Liver (tissue), 9 donors: ENCODE measurements around the gene PLCD1. TPM values are rescaled to one million over a fixed set of nuclear protein-coding genes. Genes with fewer than 3 reads are reported as not detected.
A peak's percentile ranks its signal among the peaks of the same experiment; 100 is the strongest.

Experiments
- DNase-seq: peaks from one replicate; pipeline ENCODE4 v3.0.0-alpha.2; 2017; ENCODE audit warnings: low spot score
- H3K27ac ChIP-seq, 2 donors: one replicate each; pipeline ENCODE4 v1.7.0; 2013; ENCODE audit warnings: inconsistent platforms in 2 of 2, low read length in 2 of 2, control low read depth in 1 of 2, low read depth in 1 of 2, mild to moderate bottlenecking in 1 of 2
- H3K27me3 ChIP-seq, 4 donors: one replicate each; pipeline versions ENCODE4 v1.6.1 to v1.7.0; 2013; ENCODE audit warnings: low read length in 3 of 4, inconsistent platforms in 1 of 4, mild to moderate bottlenecking in 1 of 4, moderate library complexity in 1 of 4; ENCODE audit not compliant: control insufficient read depth in 4 of 4, insufficient read depth in 4 of 4
- H3K36me3 ChIP-seq, 4 donors: one replicate each; pipeline versions ENCODE4 v1.6.1 to v1.7.0; 2013; ENCODE audit warnings: low read length in 3 of 4, mild to moderate bottlenecking in 3 of 4, low read depth in 1 of 4, moderate library complexity in 1 of 4; ENCODE audit not compliant: control insufficient read depth in 4 of 4, insufficient read depth in 3 of 4
- H3K4me1 ChIP-seq, 4 donors: one replicate each; pipeline versions ENCODE4 v1.6.1 to v1.7.0; 2013; ENCODE audit warnings: low read length in 3 of 4, mild to moderate bottlenecking in 3 of 4, moderate library complexity in 1 of 4; ENCODE audit not compliant: control insufficient read depth in 4 of 4, insufficient read depth in 4 of 4
- H3K4me3 ChIP-seq, 3 donors: one replicate each; pipeline versions ENCODE4 v1.6.1 to v1.7.0; 2013; ENCODE audit warnings: low read length in 3 of 3, control low read depth in 1 of 3, low read depth in 1 of 3, mild to moderate bottlenecking in 1 of 3
- H3K9ac ChIP-seq, 2 donors: one replicate each; pipeline ENCODE4 v1.7.0; 2013; ENCODE audit warnings: low read length in 2 of 2, mild to moderate bottlenecking in 2 of 2, moderate library complexity in 2 of 2, control low read depth in 1 of 2, low read depth in 1 of 2
- H3K9me3 ChIP-seq, 4 donors: one replicate each; pipeline versions ENCODE4 v1.6.1 to v1.7.0; 2013; ENCODE audit warnings: low read length in 3 of 4; ENCODE audit not compliant: control insufficient read depth in 4 of 4
- EGR1 ChIP-seq, 2 donors: IDR thresholded peaks; 2 replicates each; pipeline ENCODE4 v1.6.1; 2016 to 2018; ENCODE audit warnings: antibody characterized with exemption in 2 of 2, low read depth in 2 of 2
- FOXA2 ChIP-seq: IDR thresholded peaks from 2 replicates; pipeline ENCODE4 v1.6.1; 2016; ENCODE audit warnings: antibody characterized with exemption
- GABPA ChIP-seq, 2 donors: IDR thresholded peaks in 1 of 2; conservative IDR thresholded peaks in 1 of 2; 2 replicates each; pipeline ENCODE4 v1.6.1; 2016; ENCODE audit warnings: antibody characterized with exemption in 2 of 2, mild to moderate bottlenecking in 1 of 2, moderate library complexity in 1 of 2
- HNF4A ChIP-seq, 2 donors: conservative IDR thresholded peaks; 2 replicates each; pipeline ENCODE4 v1.6.1; 2016; ENCODE audit warnings: antibody characterized with exemption in 2 of 2, mild to moderate bottlenecking in 2 of 2
- HNF4G ChIP-seq: IDR thresholded peaks from 2 replicates; pipeline ENCODE4 v1.6.1; 2016; ENCODE audit warnings: antibody characterized with exemption
- NR2F2 ChIP-seq: IDR thresholded peaks from 2 replicates; pipeline ENCODE4 v1.6.1; 2016; ENCODE audit warnings: antibody characterized with exemption
- RAD21 ChIP-seq, 2 donors: IDR thresholded peaks; 2 replicates each; pipeline ENCODE4 v1.6.1; 2016; ENCODE audit warnings: antibody characterized with exemption in 2 of 2, mild to moderate bottlenecking in 2 of 2
- SP1 ChIP-seq: IDR thresholded peaks from 2 replicates; pipeline ENCODE4 v1.6.1; 2018; ENCODE audit warnings: antibody characterized with exemption, mild to moderate bottlenecking
- TAF1 ChIP-seq: conservative IDR thresholded peaks from 2 replicates; pipeline ENCODE4 v1.6.1; 2016; ENCODE audit warnings: antibody characterized with exemption, mild to moderate bottlenecking
- YY1 ChIP-seq: IDR thresholded peaks from 2 replicates; pipeline ENCODE4 v1.6.1; 2016; ENCODE audit warnings: antibody characterized with exemption, mild to moderate bottlenecking
- ZBTB33 ChIP-seq: IDR thresholded peaks from 2 replicates; pipeline ENCODE4 v1.6.1; 2016; ENCODE audit warnings: antibody characterized with exemption
- WGBS: extraction: QIAGEN DNeasy Blood & Tissue Kit; methylation state at CpG from one replicate; pipeline ENCODE4 v1.1.7; 2013; 5-methylcytosine and 5-hydroxymethylcytosine counted together
- polyA plus RNA-seq, 2 donors: library from polyadenylated mRNA; stranded (reverse) in 1 of 2; unstranded in 1 of 2; fragments of 200-250 nt in 1 of 2; fragments of >200 nt in 1 of 2; fragmentation: Nextera tagmentation in 1 of 2; extraction: Ambion mirVana in 1 of 2; gene quantifications; one replicate each; pipeline versions ENCODE4 v1.2.1 to v1.2.3, GENCODE V29; 2013 to 2015
- total RNA-seq, 2 donors: library from RNA; depleted of rRNA; stranded (reverse); fragments of >200 nt; gene quantifications; one replicate each; pipeline ENCODE4 v1.2.3, GENCODE V29; 2014
- donor health status: healthy.
- donor health status: healthy.
- donor health status: healthy.
- donor health status: healthy.
- donor health status: healthy.

PLCD1 gene
- total and polyA plus RNA-seq, 4 donors: 6.7 to 10.5 (median 9.1) TPM

- no peaks in the 10 kb centered on the region for H3K27me3 ChIP-seq
- peak; percentile 38 for TF ChIP-seq YY1
- peak in 1 of 2 donors; percentile 36 for TF ChIP-seq RAD21 (IDR thresholded peaks at IDR 0.05)
- peak; percentile 96 to 98 for TF ChIP-seq EGR1 (IDR thresholded peaks at IDR 0.05; ENCODE audit: low read depth in 2 of 2)
- TF ChIP-seq HNF4A (conservative IDR thresholded peaks at IDR 0.05): peak in 1 of 2 donors; percentile 16
- no peak for TF ChIP-seq ZBTB33
- peak; percentile 24 for TF ChIP-seq SP1
- TF ChIP-seq FOXA2: no peak
- TF ChIP-seq GABPA (IDR thresholded peaks at IDR 0.05 in 1 of 2, conservative IDR thresholded peaks at IDR 0.05 in 1 of 2): peak in 1 of 2 donors; percentile 66
- H3K9me3 ChIP-seq: no peaks in the 10 kb centered on the region
- peak overlapping the region; percentile 24 to 57 for H3K9ac ChIP-seq
- H3K36me3 ChIP-seq: no peaks in the 10 kb centered on the region
- H3K27ac ChIP-seq: peak overlapping the region; percentile 70 to 79
- 20% methylated on average over 49 of the region's 49 CpGs for WGBS
- DNase-seq: peak; percentile 70
- H3K4me1 ChIP-seq: peaks cover 0 to 15% (median 7%) of the 10 kb centered on the region in 4 donors
- peak overlapping the region; percentile 37 to 63 (median 40) for H3K4me3 ChIP-seq
These were observed 35.4 kb downstream of the PLCD1 start for GRCh38 chr3:37993820-37994638.

- Histone ChIP-seq H3K27ac (peak overlapping the region; percentile 70 to 79), H3K4me3 (peak overlapping the region in 1 of 3 donors; percentile 40), H3K9ac (peak overlapping the region in 1 of 2 donors; percentile 24), H3K36me3 (no peaks in the 10 kb centered on the region), H3K9me3 (no peaks in the 10 kb centered on the region), H3K27me3 (no peaks in the 10 kb centered on the region), H3K4me1 (peaks cover 0 to 12% (median 5%) of the 10 kb centered on the region in 4 donors)
- no peak for DNase-seq
- TF ChIP-seq TAF1: no peak
- 74% methylated on average over 6 of the region's 6 CpGs for WGBS
These were observed 36.0 kb downstream of the PLCD1 start for GRCh38 chr3:37993460-37993819.

- Histone ChIP-seq H3K27ac (peak overlapping the region in 1 of 2 donors; percentile 79), H3K9me3 (no peaks in the 10 kb centered on the region), H3K4me3 (no peak overlapping the region), H3K27me3 (no peaks in the 10 kb centered on the region), H3K9ac (no peak overlapping the region), H3K4me1 (peaks cover 0 to 8% (median 3%) of the 10 kb centered on the region in 4 donors), H3K36me3 (no peaks in the 10 kb centered on the region)
- TF ChIP-seq FOXA2: no peak
- TF ChIP-seq YY1: no peak
- TF ChIP-seq HNF4G: no peak
- TF ChIP-seq NR2F2: no peak
- TF ChIP-seq TAF1: no peak
- whole genome bisulfite sequencing: 74% methylated on average over 8 of the region's 8 CpGs
- DNase-seq: no peak
These were observed 36.4 kb downstream of the PLCD1 start for GRCh38 chr3:37993067-37993455.
